ENCODE results near the gene PWWP2A.
"Not testable (repeated sequence)": the region's sequence is repeated elsewhere in the genome, so short reads cannot be mapped to it uniquely, and the experiment has no call there.

The PWWP2A gene

DNA sequence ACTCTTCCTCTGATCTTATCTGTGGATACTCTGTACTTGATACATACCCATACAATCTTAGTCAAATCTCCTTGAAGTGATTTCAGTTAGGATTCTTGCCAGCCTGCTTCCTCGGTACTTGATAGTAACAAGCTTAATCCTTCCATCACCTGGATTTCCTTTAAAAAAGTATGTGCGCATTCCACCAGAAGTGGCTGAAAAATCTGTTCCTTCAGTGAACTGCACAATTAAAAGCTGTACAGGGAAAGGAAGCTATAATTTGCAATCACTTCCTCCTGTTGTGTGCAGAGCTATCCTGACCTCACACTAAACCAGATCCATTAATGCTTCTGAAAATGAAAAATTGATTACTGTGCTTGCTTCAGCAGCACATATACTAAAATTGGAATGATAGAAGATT is 47.3 kb downstream of the PWWP2A start:
- no peak overlapping the region for H3K4me3 ChIP-seq (IDR thresholded peaks at IDR 0.05; ENCODE audit: insufficient read depth, low read depth, low read length)
- no peaks in the 10 kb centered on the region for H3K27me3 ChIP-seq (ENCODE audit: insufficient read depth, low read depth)
- no peaks in the 10 kb centered on the region for H4K20me1 ChIP-seq (ENCODE audit: insufficient read depth)
- TF ChIP-seq, protein P1, sequence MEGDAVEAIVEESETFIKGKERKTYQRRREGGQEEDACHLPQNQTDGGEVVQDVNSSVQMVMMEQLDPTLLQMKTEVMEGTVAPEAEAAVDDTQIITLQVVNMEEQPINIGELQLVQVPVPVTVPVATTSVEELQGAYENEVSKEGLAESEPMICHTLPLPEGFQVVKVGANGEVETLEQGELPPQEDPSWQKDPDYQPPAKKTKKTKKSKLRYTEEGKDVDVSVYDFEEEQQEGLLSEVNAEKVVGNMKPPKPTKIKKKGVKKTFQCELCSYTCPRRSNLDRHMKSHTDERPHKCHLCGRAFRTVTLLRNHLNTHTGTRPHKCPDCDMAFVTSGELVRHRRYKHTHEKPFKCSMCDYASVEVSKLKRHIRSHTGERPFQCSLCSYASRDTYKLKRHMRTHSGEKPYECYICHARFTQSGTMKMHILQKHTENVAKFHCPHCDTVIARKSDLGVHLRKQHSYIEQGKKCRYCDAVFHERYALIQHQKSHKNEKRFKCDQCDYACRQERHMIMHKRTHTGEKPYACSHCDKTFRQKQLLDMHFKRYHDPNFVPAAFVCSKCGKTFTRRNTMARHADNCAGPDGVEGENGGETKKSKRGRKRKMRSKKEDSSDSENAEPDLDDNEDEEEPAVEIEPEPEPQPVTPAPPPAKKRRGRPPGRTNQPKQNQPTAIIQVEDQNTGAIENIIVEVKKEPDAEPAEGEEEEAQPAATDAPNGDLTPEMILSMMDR (conservative IDR thresholded peaks at IDR 0.05; ENCODE audit: low read depth, low read length): no peak
- no peak overlapping the region for H3K4me2 ChIP-seq
- no peaks in the 10 kb centered on the region for H3K79me2 ChIP-seq (ENCODE audit: insufficient read depth, low read depth)
- peaks cover 17% of the 10 kb centered on the region for H3K4me1 ChIP-seq (ENCODE audit: low read depth, poor library complexity, severe bottlenecking)
- H3K27ac ChIP-seq: no peak overlapping the region
- no peak overlapping the region for H3K9ac ChIP-seq
- no peak overlapping the region for H2AFZ ChIP-seq (ENCODE audit: low read depth)
- no peaks in the 10 kb centered on the region for H3K36me3 ChIP-seq (ENCODE audit: insufficient read depth)

DNA sequence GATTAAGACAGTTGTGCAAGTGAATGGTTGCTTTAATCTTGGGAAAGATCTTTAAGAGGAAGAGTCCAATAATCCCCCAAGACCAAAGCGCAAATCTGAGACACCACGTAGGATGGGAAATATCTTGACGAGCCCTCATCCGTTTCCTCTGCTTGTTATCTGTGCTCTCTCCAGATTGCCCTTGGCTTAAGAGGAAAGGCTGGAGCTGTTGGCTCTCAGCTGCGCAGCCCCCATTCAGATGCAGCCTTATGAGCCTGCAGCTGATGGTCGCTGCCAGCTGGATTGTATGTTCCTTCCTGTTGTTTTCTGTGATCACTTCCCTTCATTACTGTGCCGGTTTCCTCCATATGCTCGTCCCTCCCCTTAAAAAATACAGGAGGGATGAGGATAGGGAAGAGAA is 47.7 kb downstream of the PWWP2A start:
- Histone ChIP-seq H3K27me3 (ENCODE audit: insufficient read depth, low read depth) (no peaks in the 10 kb centered on the region), H3K79me2 (ENCODE audit: insufficient read depth, low read depth) (no peaks in the 10 kb centered on the region), H3K36me3 (ENCODE audit: insufficient read depth) (no peaks in the 10 kb centered on the region), H3K4me3 (IDR thresholded peaks at IDR 0.05; ENCODE audit: insufficient read depth, low read depth, low read length) (no peak overlapping the region), H3K27ac (no peak overlapping the region), H3K4me2 (no peak overlapping the region), H3K4me1 (ENCODE audit: low read depth, poor library complexity, severe bottlenecking) (peaks cover 17% of the 10 kb centered on the region), H2AFZ (ENCODE audit: low read depth) (no peak overlapping the region), H4K20me1 (ENCODE audit: insufficient read depth) (no peaks in the 10 kb centered on the region), H3K9ac (no peak overlapping the region)
- TF ChIP-seq, protein P1 (conservative IDR thresholded peaks at IDR 0.05; ENCODE audit: low read depth, low read length): no peak

DNA sequence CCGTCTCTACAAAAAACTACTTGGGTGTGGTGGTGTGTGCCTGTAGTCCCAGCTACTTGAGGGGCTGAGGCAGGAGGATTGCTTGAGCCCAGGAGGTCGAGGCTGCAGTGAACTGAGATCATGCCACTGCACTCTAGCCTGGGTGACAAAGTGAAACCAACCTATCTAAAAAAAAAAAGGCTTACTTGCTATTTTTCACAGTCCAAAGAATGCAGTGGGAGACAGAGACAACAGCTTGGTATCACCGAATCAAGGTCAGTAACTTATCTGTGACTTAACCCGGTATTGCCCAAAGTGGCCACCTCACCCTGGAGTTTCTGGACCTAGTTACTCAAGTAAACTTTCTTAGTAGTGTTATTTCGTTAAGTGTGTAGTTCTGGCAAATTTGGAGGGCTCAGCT is 50.1 kb downstream of the PWWP2A start:
- H3K4me2 ChIP-seq: peak overlapping the region; percentile 36; the same call in 1 of the 2 replicates
- H3K4me3 ChIP-seq (IDR thresholded peaks at IDR 0.05; ENCODE audit: insufficient read depth, low read depth, low read length); H3K27me3 ChIP-seq (ENCODE audit: insufficient read depth, low read depth); H3K36me3 ChIP-seq (ENCODE audit: insufficient read depth); H3K79me2 ChIP-seq (ENCODE audit: insufficient read depth, low read depth); H4K20me1 ChIP-seq (ENCODE audit: insufficient read depth): not testable (repeated sequence)
- peaks cover 17% of the 10 kb centered on the region for H3K4me1 ChIP-seq (ENCODE audit: low read depth, poor library complexity, severe bottlenecking)
- peak overlapping the region; percentile 71 for H3K27ac ChIP-seq
- H2AFZ ChIP-seq (ENCODE audit: low read depth): peak overlapping the region; percentile 21; the same call in 1 of the 2 replicates
- H3K9ac ChIP-seq: peak overlapping the region; percentile 27; the same call in 1 of the 2 replicates

DNA sequence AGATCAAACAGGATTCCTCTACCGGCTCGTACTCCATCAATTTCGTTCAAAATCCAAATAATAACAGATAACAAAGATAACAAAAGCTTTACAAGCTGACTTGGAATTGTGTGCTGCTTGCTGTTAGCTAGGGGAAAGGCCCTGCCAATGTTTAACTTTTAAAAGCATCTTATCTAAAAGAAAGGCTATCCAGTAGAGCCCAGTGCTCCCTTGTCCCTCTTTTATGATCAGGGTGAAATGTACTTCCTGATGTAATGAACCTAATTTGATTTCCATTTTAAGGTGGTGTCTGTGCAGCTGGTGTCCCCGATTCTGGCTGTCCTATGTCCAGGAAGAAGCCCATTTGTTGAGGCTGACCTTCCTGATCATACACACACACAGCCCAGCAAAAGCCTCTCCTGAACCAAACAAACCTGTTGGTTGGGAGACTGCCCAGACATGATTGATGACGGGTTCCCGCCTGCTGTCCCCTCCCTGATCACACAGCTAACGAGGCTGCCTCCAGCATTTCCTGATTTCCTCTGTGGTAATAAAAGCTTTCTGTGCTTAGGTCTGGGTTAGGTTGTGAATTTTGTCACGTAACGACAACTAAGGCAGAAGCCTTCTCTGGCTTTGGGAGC is 54.1 kb downstream of the PWWP2A start:
- TF ChIP-seq, protein P1 (conservative IDR thresholded peaks at IDR 0.05; ENCODE audit: low read depth, low read length): no peak
- peaks cover 17% of the 10 kb centered on the region for H3K4me1 ChIP-seq (ENCODE audit: low read depth, poor library complexity, severe bottlenecking)
- no peak overlapping the region for H2AFZ ChIP-seq (ENCODE audit: low read depth)
- no peak overlapping the region for H3K4me2 ChIP-seq
- no peaks in the 10 kb centered on the region for H4K20me1 ChIP-seq (ENCODE audit: insufficient read depth)
- no peak overlapping the region for H3K4me3 ChIP-seq (IDR thresholded peaks at IDR 0.05; ENCODE audit: insufficient read depth, low read depth, low read length)
- H3K9ac ChIP-seq: no peak overlapping the region
- no peaks in the 10 kb centered on the region for H3K27me3 ChIP-seq (ENCODE audit: insufficient read depth, low read depth)
- H3K36me3 ChIP-seq (ENCODE audit: insufficient read depth): no peaks in the 10 kb centered on the region
- no peaks in the 10 kb centered on the region for H3K79me2 ChIP-seq (ENCODE audit: insufficient read depth, low read depth)
- no peak overlapping the region for H3K27ac ChIP-seq

DNA sequence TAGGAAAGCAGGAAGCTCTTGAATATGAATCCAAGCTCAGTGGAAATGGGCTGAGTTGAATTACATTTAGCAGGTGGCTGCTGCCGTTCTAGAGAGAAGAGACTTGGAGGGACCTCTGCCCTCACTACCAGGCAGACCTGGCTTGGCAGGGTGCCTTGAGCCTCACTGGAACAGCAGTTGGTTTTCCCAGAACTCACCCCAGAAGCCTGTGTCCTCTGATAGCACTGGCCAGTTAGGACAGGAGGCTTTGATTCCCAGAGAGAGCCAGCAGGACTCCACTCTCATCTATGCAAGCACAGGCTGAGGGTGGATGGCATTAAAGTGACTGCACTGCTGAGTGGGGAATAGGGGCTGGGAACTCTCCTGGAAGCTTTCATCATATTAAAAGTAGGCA is 54.8 kb downstream of the PWWP2A start:
- Histone ChIP-seq H3K36me3 (ENCODE audit: insufficient read depth) (no peaks in the 10 kb centered on the region), H3K27me3 (ENCODE audit: insufficient read depth, low read depth) (no peaks in the 10 kb centered on the region), H3K79me2 (ENCODE audit: insufficient read depth, low read depth) (no peaks in the 10 kb centered on the region), H2AFZ (ENCODE audit: low read depth) (no peak overlapping the region), H3K4me3 (IDR thresholded peaks at IDR 0.05; ENCODE audit: insufficient read depth, low read depth, low read length) (no peak overlapping the region), H3K27ac (no peak overlapping the region), H3K9ac (no peak overlapping the region), H3K4me2 (no peak overlapping the region), H4K20me1 (ENCODE audit: insufficient read depth) (no peaks in the 10 kb centered on the region), H3K4me1 (ENCODE audit: low read depth, poor library complexity, severe bottlenecking) (peaks cover 11% of the 10 kb centered on the region)
- TF ChIP-seq, protein P1 (conservative IDR thresholded peaks at IDR 0.05; ENCODE audit: low read depth, low read length): no peak
